ENCODE data around the gene WBP11.

WBP11 gene

DNA sequence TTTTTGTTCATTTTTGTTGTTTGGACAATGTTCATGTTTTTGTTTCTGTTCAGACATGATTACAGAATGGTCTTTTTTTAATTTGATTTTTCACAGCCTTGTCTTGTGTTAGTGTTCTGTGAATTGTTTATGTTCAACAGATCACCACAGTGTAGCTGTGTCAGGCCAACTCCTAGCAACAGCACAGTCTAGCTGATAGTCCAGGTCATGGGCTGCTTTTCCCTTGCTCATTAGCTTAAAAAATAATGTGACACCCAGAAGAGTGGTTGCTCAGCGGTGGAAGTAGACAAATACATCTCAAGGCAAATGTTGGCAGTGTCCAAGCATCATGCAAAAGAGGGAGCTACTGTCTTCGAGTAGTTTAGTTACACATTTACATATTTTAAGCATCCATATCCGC is 22.4 kb downstream of the WBP11 start:
- DNase-seq (ENCODE audit: insufficient read length): no peak
- TF ChIP-seq TAF1 (IDR thresholded peaks at IDR 0.05; ENCODE audit: borderline replicate concordance, low read depth, low read length) (no peak), POLR2AphosphoS5 (IDR thresholded peaks at IDR 0.05; ENCODE audit: low read depth, low read length) (no peak), POLR2A (IDR thresholded peaks at IDR 0.05; ENCODE audit: low read depth, low read length) (no peak)
- peak; percentile 70 for FAIRE-seq

DNA sequence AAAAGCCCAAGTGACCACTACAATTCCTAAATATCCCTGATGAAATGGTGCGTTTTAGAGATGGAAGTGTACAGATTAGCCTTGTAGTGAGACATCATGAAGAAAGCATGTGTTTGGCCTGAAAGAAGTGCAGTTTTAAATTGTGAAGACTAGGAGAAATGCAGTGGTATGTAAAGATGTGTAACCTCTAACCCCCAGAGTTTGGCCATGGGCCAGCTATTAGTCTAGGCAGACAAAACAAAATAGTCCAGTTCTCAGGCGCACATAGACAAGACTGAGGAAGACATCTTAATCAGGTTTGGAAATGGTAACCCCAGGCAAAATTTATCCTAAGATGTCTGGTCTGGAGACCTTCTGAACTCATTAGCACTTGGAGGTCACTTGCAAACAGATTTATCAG is 23.4 kb downstream of the WBP11 start:
- TF ChIP-seq POLR2A (IDR thresholded peaks at IDR 0.05; ENCODE audit: low read depth, low read length) (no peak), TAF1 (IDR thresholded peaks at IDR 0.05; ENCODE audit: borderline replicate concordance, low read depth, low read length) (no peak), POLR2AphosphoS5 (IDR thresholded peaks at IDR 0.05; ENCODE audit: low read depth, low read length) (no peak)
- no peak for FAIRE-seq
- DNase-seq (ENCODE audit: insufficient read length): no peak

DNA sequence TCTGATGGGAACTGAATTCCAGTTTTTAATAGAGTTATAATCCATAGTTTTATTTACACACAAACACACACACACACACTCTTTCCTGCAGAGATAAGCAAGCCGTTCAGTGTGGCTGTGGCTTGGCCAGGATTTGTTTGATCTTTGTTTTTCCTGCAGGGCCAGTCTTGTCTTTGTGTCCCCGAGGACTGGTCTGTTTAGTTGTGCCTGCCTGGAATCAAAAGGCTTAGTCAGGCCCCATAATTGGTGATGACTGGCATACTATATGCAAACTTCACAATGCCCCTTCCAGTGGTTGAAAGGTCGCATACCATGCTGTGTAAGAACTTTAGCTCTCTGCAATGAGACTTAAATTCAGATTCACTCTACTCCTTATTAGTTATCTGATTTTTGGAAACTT is 26.0 kb downstream of the WBP11 start:
- DNase-seq (ENCODE audit: insufficient read length) (no peak), FAIRE-seq (no peak)
- no peak for TF ChIP-seq TAF1 (IDR thresholded peaks at IDR 0.05; ENCODE audit: borderline replicate concordance, low read depth, low read length)

DNA sequence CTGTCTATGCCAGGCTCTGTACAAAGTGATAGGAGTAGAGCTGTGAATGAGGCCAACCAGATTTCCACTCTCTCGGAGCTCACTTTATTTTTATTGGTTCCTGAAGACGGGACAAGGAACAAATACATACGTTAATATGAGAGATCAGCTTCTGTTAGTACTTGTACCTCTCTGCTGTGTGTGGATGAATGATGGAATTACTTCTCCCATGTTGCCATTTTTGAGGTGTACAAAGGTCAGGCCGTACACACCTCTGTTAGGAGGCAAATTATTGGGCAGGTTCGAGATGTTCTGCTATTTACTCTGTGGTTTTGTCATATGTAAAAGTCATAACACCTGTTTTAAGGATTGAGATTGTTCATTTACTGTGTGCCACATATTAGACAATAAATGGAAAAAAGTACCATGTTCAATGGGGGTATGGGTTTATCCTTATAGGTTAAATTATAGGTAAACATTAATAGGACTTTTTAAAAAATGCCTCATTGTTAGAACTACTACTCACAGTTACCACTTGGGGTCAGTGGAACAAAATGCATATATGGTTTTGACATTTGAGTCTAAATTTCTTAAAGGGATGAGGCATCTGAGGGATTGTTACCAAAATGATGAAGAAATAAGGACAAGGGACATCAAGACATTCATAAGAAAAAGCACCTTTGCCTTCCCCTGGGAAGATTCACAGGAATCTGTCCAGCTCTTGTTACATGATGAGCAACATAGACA is 26.9 kb downstream of the WBP11 start:
- FAIRE-seq: no peak
- no peak for DNase-seq (ENCODE audit: insufficient read length)
- no peak for TF ChIP-seq POLR2A (IDR thresholded peaks at IDR 0.05; ENCODE audit: low read depth, low read length)
- no peak for TF ChIP-seq POLR2AphosphoS5 (IDR thresholded peaks at IDR 0.05; ENCODE audit: low read depth, low read length)
- no peak for TF ChIP-seq TAF1 (IDR thresholded peaks at IDR 0.05; ENCODE audit: borderline replicate concordance, low read depth, low read length)

DNA sequence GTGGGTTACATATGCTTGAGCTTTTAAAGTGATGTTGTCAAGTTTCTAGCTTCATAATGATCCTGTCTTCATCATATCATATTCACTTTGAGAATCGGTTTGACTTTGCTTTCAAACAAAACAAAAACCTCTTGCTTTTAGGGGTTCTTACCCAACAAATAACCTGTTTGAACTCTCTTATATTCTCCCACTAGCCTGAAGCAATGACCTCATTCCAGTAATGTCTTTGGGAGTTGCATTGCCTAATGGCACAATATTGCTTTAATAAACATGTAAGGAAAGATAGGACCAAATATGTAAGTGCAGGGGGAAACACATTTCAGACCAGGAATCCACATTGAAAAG is 27.7 kb downstream of the WBP11 start:
- TF ChIP-seq POLR2A (IDR thresholded peaks at IDR 0.05; ENCODE audit: low read depth, low read length): no peak
- TF ChIP-seq POLR2AphosphoS5 (IDR thresholded peaks at IDR 0.05; ENCODE audit: low read depth, low read length): no peak
- TF ChIP-seq TAF1 (IDR thresholded peaks at IDR 0.05; ENCODE audit: borderline replicate concordance, low read depth, low read length): no peak
- DNase-seq (ENCODE audit: insufficient read length) (no peak), FAIRE-seq (peak; percentile 5)

DNA sequence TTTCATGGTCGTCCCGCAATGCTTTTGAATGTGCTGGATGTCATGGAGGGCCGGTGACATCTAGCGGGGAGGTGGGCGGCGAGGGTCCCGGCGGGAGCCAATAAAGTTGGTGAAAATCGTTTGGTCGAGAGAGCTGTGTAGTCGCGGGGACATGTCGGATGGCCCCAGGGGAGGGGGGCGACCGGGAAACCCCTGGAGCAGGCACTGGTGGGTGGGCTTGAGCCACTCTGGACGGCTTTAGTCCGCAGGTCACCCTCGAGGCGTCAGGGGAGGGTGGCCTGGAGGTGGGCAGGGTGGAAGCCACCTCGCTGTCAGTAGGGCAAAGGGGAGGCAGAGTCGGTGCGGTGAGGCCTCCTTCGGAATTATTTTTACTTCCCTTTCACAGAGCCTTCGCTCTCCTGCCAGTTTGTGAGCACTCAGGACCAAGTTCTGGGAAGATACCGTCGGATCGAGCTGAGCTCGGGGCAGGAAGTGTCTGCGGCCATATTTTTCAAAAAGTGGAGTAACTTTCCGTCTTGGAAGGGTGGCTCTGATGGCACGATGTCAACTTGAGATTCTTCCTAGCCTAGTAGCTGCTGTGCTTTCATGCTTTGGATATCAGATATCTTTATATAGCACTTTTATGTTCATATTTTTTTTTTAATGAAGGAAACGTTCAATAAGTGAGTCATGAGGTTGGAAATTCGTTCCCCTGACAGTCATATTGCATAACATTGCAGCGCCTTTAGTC is 28.2 kb downstream of the WBP11 start:
- DNase-seq (ENCODE audit: insufficient read length) (peak; percentile 13), FAIRE-seq (peak; percentile 30)

DNA sequence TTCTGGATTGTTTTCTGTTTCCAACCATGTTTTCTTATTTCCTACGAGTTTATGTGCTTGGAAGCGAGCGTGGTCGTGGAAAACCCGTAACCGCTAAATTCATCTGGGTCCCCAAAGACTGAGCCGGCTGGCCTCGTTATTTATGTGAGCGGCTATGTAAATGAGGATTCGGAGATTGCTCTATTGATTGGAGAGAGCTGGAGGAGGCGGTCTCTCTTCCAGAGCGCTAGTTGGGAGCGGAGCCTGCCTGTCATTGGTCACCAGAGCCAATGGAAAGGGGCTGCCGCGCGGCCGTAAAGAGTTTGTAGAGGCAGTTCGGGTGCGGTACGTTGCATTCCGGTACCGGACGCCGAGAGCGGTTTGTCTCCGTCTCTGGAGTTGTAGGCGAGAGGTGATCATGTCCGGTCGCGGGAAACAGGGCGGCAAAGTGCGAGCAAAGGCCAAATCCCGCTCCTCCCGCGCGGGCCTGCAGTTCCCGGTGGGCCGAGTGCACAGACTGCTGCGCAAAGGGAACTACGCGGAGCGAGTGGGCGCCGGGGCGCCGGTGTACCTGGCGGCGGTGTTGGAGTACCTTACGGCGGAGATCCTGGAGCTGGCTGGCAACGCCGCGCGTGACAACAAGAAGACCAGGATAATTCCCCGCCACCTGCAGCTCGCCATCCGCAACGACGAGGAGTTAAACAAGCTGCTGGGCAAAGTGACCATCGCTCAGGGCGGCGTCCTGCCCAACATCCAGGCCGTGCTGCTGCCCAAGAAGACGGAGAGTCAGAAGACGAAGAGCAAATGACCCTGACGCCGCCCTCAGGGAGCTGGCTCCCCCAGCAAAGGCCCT is 29.0 kb downstream of the WBP11 start:
- peak; percentile 65 for TF ChIP-seq TAF1 (IDR thresholded peaks at IDR 0.05; ENCODE audit: borderline replicate concordance, low read depth, low read length)
- peak; percentile 91 for TF ChIP-seq POLR2A (IDR thresholded peaks at IDR 0.05; ENCODE audit: low read depth, low read length)
- peak; percentile 88 for TF ChIP-seq POLR2AphosphoS5 (IDR thresholded peaks at IDR 0.05; ENCODE audit: low read depth, low read length)
- peak; percentile 83 for FAIRE-seq
- DNase-seq (ENCODE audit: insufficient read length): peak; percentile 72

More for the DNA sequence above, 28.2 kb downstream of the WBP11 start:
- no peak for TF ChIP-seq POLR2A (IDR thresholded peaks at IDR 0.05; ENCODE audit: low read depth, low read length)
- no peak for TF ChIP-seq TAF1 (IDR thresholded peaks at IDR 0.05; ENCODE audit: borderline replicate concordance, low read depth, low read length)
- no peak for TF ChIP-seq POLR2AphosphoS5 (IDR thresholded peaks at IDR 0.05; ENCODE audit: low read depth, low read length)

DNA sequence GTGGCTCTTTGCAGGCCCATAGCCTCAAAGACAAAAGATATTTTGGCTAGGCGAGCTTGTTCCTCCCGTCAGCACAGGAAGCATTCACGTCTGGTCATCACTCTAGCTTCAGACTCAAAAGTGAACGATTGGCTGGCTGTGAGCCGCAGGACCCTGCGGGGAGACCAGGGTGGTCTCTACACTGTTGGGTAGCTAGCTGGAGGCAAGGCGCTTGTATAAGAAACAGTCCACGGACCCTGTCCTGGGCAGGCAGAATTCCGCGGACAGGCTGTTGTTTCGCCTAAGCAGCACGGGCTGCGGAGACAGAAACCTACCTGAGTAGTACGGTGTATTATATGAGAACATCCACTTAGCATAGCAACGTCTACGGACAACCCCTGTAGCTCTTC is 29.6 kb downstream of the WBP11 start:
- peak; percentile 5 for DNase-seq (ENCODE audit: insufficient read length)
- TF ChIP-seq POLR2AphosphoS5 (IDR thresholded peaks at IDR 0.05; ENCODE audit: low read depth, low read length) (no peak), POLR2A (IDR thresholded peaks at IDR 0.05; ENCODE audit: low read depth, low read length) (no peak)
- no peak for FAIRE-seq

DNA sequence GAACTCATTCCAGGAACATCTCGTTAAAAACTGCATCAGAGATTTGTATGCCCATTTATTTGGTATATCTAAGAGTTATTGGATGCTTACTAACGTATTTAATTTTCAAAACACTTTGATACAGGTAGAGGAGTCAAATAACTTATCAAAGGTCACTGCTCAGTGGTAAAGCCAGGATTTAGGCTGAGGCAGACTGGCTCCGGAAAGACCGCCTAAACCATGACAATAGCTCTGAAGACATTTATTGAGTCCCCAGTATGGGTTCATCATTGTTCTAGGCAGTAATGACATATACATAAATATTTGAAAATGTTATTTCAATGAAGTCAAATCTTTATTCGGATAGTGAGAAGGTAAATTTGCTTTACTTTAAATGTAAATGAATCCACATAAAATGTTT is 30.3 kb downstream of the WBP11 start:
- no peak for TF ChIP-seq TAF1 (IDR thresholded peaks at IDR 0.05; ENCODE audit: borderline replicate concordance, low read depth, low read length)
- TF ChIP-seq POLR2A (IDR thresholded peaks at IDR 0.05; ENCODE audit: low read depth, low read length): no peak
- no peak for TF ChIP-seq POLR2AphosphoS5 (IDR thresholded peaks at IDR 0.05; ENCODE audit: low read depth, low read length)
- no peak for FAIRE-seq
- no peak for DNase-seq (ENCODE audit: insufficient read length)

DNA sequence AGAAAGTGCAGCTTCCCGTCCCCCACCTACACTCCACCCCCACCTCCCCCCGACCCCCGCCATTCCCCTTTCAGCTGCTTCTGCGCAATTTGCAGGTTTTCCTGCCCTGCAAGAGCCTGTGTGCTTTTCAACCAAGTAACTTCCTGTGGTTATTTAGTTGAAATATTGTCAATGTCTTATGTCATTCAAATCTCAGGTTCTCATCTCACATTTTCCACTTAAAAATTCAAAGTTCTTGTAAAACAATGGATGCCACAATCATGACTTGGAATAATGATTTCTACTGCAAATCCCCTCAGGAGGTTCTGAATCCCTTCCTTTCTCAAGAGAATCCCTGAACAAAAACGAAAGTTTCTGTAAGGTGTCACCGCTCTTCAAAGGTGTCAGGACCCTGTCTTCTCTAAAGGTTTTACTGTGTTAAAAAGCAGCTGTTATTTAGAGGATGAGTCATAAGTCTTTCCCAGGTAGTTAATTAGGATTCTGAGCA is 31.6 kb downstream of the WBP11 start:
- FAIRE-seq: peak; percentile 33
- no peak for TF ChIP-seq POLR2A (IDR thresholded peaks at IDR 0.05; ENCODE audit: low read depth, low read length)
- no peak for TF ChIP-seq TAF1 (IDR thresholded peaks at IDR 0.05; ENCODE audit: borderline replicate concordance, low read depth, low read length)
- no peak for TF ChIP-seq POLR2AphosphoS5 (IDR thresholded peaks at IDR 0.05; ENCODE audit: low read depth, low read length)
- no peak for DNase-seq (ENCODE audit: insufficient read length)

All from GM12892 (cell line).